HG02973 (cell line): ENCODE measurements around the gene DNAJC15.
"Not testable (repeated sequence)": the region's sequence is repeated elsewhere in the genome, so short reads cannot be mapped to it uniquely, and the experiment has no call there.

Experiments
- ATAC-seq: cut with Tn5 transposase; IDR thresholded peaks from one replicate; pipeline ENCODE4 v1.9.1; 2021; ENCODE audit warnings: moderate library complexity; ENCODE audit not compliant: unreplicated experiment

DNAJC15 gene

DNA sequence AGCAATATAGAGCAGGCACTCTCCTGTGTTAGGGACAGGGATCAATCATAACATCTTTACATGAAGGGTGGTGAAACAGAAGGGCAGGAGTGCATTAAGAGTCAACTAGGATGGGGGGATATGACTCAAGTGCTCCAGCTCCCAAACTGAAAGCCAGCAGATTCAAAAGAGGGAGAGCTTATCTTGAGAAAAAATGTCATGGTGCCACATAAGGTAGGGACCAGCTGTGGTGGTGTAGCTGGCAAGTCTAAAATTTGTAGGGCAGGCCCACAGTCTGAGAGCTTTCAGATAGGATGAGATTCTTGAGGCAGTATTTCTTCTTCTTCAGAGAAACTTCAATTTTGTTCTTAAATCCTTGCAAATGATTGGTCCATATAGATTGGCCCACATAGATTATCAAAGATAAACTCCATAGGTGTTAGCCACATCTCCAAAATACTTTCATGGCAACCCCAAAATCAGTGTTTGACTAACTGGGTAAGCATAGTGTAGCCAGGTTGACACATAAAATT, 19.1 kb downstream of the DNAJC15 start:
- ATAC-seq = no peak

DNA sequence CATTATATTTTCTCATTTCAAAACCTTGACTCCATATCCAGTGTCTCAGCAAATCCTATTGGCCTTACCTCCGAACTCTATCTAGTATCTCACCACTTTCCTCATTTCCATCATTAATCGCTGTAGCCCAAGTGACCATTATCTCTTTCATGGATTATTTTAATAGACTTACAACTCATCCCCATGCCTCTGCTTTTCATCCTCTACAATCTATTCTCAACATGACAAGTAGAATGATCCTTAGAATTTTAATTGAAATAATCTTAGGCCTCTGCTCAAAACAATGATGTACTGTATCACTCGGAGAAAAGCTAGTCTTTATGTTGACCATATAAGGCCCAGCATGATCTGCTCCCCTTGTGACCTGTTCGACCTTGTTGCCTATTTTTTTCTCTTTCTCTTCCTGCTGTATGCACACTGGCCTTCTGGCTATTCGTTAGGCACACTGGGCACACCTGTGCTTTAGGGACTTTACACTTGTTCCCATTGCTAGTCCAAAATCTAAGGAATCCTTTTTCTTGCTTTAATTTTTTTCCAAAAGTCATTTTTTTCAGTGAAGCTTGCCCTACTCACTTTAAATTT, 21.4 kb downstream of the DNAJC15 start:
- ATAC-seq = no peak

DNA sequence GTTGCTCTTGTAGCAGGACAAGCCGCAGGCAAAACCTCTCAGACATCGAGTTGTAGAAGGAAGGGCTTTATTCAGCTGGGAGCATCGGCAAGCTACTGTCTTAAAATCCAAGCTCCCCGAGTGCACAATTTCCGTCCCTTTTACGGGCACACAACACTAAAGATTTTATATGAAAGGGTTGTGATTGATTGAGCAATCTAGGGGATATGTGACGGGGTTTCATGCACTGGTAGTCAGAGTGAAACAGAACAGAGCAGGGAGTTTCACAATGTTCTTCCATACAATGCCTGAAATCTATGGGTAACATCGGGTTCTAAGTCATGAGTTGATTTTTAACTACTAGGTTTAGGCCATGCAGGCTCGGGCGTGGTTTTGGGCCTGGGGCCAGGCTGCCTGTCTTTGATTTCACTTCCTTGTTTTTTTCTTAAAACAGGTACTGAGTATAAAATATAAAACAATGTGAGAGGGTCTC, 22.0 kb downstream of the DNAJC15 start:
- ATAC-seq = not testable (repeated sequence)

DNA sequence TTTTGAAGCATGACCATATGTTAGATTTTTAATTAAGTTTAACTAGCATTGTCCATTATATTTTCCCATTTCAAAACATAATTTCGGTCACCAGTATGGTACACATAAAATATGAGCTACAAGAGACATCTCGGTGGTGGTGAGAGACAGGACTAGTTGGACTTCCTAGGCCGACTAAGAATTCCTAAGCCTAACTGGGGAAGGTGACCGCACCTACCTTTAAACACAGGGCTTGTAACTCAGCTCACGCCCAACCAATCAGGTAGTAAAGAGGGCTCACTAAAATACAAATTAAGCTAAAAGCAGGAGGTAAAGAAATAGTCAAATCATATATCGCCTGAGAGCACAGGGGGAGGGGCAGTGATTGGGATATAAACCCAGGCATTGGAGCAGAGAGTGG, 22.9 kb downstream of the DNAJC15 start:
- no peak for ATAC-seq

DNA sequence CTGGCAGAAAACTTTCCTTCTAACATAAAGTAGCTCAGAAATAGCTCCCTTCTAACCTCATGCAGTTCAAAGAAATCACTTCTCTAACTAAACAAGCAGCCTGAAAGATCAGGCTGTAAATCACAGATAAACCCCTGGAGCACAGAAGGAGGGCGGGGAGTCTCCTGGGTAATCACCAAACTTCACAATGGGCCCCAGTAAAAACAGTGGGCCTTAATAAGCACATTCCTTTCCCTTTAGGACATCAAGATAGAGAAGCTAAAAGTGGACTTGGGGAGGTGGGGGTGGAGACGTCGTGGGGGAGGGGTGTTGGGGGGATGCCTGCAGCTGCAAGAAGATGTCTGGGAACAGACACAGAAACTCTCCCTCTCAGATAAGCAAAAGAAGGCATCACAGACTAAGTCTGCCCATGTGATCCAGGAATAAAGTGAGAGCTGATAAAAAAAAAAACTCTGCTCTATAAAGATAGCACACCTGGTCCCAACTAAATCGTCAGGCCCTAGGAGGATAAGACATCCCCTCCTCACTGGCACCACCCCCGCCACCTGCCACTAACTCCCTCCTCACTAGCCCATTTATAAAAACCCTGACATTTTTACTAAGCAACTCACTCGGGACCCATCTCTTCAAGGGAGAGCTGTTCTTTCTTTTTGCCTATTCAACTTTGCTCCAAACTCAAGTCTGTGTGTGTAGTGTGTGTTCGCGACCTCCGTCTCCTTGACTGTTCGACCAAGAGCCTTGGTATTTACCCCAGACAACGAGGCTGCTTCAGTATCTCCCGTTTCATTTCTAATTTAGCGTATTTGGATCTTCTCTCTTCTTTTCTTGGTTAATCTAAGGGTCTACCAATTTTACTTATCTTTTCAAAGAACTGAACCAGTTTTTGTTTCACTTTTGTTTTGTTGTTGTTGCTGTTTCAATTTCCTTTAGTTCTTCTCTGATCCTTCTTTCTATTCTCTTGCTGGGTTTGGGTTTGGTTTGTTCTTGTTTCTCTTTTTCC, 31.7 kb downstream of the DNAJC15 start:
- no peak for ATAC-seq

DNA sequence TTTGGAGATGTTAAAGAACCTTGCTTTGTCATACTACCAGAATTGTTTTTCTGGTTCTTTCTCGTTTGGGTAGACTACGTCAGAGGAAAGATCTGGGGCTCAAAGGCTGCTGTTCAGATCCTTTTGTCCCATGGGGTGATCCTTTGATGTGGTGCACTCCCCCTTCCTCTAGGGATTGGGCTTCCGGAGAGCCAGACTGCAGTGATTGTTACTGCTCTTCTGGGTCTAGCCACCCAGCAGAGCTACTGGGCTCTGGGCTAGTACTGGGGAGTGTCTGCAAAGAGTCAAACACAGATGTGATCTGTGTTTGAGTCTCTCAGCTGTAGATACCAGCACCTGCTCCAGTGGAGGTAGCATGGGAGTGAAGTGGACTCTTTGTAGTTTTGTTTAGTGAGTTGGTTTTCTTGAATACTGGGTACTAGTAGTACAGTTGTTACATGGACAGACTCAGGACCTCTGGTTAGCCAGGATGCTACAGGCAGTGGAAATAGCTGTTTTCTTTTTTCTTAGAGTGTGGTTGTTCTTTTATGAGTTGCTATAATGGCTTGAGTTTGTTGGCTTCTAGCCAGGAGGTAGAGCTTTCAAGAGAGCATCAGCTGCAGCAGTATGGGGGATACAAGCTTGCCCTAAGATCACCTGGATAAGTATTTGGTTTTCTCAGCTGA, 34.4 kb downstream of the DNAJC15 start:
- ATAC-seq = peak; percentile 46

DNA sequence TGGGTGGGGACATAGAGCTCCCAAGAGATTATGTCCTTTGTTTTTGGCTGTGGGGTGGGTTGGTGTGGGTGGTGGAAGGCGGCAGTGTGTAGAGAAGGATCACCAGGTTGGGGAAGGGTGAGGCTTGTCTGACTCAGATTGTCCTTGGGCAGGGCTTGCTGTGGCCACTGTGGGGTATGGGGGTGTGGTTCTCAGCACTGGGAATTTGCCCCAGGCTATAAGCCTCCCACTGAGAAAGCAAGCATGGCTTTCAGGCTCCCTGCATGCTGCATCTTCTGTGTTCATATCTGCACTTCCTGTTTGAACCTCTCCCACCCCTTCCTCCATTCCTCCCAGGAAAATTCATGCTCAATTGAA, 34.9 kb downstream of the DNAJC15 start:
- ATAC-seq = peak; percentile 30

DNA sequence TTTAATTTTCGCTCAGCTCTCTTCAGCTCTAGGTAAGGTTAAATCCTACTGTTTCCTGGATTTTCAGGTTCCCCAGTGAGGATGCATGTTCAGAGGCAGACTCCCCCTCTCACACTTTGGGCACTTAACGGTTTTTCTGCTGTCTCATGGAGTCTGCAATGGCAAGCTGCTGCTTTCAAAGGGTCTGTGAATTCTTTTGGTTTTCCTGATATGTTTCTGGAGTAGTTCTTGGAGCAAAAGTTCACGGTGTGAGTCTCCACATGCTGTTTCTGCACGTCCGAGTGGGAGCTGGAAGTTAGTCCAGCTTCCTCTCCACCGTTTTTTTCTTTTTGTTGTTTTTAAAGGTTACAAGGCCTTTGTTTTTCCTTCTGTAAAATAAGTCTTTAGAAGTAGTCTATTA, 35.4 kb downstream of the DNAJC15 start:
- no peak for ATAC-seq

DNA sequence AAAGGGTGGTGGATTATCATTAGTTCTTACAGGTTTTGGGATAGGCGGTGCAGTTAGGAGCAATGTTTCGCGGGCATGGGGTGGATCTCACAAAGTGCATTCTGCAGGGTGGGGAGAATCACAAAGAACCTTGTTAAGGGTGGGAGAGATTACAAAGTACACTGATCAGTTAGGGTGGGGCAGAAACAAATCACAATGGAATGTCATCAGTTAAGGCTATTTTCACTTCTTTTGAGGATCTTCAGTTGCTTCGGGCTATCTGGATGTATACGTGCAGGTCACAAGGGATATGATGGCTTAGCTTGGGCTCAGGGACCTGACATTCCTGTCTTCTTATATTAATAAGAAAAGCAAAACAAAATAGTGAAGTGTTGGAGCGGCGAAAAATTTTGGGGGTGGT, 36.4 kb downstream of the DNAJC15 start:
- not testable (repeated sequence) for ATAC-seq

DNA sequence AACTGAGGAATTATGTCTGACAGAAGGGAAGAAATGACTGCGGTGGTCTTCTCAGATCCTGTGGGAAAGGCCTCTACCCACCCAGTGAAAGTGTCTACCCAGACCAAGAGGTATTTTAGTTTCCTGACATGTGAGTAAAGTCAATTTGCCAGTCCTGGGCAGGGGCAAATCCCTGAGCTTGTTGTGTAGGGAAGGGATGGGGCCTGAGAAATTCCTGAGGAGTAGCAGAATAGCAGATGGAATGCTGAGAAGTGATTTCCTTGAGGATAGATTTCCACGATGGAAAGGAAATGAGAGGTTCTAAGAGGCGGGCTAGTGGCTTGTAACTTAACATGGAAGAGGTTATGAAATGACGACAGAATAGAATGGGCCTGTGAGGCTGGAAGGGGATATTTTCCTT, 37.4 kb downstream of the DNAJC15 start:
- ATAC-seq = not testable (repeated sequence)

DNA sequence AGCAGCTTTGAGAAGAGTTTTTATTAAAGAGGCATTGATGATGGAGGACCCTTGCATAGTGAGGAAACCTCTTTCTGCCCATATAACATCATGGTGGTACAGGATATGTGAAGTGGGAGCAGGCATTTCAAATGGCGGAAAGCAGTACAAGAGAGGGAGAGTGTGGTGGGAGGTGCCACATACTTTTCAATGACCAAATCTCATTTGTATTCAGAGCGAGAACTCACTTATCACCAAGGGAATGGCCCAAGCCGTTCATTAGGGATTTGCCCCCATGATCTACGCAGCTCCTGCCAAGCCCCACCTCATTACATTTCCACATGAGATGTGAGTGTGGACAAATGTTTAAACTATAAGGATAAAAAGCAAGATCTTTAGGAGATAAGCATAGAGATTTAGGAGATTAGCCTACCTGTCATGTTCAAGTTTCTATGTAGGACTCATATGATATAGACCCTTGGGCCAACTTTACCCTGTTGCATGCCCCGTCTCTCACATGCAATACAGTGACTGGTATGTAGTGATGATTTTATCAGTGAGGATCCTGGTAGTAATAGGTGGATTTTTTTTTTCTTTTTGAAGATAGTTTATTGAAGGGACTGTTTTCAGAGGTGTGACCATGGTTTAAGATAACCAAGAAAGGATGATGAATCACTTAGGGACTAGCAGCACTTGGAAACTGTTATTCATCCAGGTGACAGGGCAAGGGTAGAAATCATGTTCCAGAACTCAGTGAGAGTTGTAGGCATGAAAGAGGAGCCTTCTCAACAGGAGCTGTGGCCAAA, 38.3 kb downstream of the DNAJC15 start:
- ATAC-seq = no peak

DNA sequence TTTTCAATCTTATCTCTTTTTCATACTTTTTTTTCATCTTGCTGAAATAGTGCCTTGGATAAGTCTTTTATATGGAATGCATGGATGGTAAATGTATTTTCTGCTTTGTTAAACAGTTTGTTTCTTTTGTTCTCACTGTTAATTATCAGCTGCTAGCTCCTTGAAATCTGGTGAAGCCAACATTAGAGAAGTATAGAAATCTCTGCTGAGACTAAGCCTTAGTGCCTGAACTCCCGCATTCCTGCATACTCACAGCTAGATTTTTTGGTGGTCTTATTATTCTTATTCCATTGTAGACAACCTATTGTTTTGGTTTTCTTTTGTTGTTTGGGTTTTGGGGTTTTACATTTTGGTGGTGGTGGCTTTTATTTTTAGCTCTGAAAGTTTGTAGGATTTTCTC, 48.4 kb downstream of the DNAJC15 start:
- ATAC-seq = no peak

DNA sequence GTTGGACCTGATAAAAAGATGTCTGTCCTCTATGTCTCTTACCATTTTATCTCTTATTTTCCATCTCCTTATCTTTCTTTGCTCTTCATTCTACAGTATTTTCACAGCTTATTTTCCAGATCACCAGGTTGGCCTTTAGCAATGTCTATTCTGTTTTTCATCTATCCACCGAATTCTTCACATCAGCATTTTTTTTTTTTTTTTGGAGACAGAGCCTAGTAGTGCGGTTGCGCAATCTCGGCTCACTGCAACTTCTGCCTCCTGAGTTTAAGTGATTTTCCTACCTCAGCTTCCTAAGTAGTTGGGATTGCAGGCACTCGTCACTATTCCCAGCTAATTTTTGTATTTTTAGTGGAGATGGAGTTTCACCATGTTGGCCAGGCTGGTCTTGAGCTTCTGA, 49.0 kb downstream of the DNAJC15 start:
- ATAC-seq = no peak

DNA sequence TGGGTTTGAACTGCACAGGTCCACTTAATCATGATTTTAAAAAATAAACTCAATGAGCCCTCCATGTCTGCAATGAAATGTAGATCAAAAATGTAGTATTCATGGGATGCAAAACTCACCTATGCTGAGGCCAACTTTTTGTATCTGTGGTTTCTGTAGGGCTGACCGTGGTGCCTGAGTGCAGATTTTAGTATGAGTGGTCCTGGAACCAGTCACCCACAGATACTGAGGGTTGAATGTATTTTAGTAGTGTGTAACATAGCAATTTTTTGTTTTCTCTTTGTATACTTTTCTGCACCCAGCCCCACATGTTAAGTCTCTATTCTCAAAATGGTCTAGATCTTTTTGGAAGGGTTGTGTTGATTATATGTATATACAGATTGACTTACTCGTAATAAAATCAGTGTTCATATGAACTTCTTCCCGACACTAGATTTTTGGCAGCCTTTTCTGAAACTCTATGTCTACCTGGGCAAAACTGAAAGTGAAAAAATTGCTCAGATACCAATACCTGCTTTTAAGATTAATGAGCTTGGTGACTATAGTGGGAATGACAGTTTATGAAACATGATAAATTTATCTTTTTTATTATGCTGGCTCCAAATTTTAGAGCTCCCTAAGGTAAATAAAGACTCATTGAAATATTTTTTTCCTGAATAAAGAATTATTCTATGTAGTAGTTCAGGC, 51.6 kb downstream of the DNAJC15 start:
- peak; percentile 86 for ATAC-seq

DNA sequence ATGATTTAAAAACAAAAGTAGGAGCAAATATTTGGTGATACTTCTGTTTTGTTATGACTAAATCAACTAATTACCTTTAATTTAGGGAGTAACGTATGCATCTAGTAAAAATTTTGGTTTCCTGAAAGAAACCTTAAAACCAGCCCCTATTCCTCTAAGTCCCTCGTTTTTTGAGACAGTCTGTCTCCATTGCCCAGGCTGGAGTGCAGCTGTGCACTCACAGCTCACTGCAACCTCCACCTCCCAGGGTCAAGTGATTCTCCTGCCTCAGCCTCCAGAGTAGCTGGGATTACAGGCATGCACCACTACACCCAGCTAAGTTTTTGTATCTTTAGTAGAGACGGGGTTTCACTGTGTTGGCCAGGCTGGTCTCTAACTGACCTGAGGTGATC, 52.1 kb downstream of the DNAJC15 start:
- ATAC-seq = not testable (repeated sequence)

DNA sequence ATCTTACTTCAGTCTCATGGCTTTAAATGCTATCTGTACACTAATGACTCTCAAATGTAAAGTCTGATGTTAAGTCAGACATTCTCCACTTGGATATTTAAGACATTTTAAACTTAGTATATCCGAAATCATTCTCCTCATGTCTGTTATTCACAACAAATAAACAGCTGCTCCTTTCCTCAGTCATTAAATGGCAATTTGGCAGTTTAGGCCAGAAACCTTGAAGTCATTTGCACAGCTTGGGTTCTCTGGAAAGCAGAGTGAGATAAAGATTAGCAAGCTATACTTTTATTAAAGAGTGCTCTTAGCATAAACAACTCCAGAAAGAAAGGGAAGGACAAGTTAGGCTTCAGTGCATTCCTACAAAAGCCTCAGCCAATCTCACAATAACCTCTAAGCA, 53.7 kb downstream of the DNAJC15 start:
- ATAC-seq = no peak

DNA sequence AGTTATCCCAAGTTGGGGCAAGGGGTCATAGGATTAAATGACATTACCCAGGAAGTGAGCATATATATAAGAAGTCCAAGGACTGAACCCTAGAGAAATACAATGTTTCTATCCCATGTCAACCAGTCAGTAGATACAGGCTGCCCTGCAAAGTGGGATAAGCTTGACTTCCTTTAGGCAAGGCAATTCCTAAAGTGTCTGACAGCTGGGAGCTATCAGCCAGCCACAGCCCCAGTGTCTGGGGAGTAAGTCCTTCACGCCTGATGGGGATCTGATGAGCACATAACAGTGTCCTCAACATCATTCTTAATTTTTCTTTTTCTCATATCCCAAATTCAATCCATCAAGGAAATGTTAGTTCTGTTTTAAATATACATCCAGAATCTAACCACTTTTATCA, 54.1 kb downstream of the DNAJC15 start:
- ATAC-seq = no peak

DNA sequence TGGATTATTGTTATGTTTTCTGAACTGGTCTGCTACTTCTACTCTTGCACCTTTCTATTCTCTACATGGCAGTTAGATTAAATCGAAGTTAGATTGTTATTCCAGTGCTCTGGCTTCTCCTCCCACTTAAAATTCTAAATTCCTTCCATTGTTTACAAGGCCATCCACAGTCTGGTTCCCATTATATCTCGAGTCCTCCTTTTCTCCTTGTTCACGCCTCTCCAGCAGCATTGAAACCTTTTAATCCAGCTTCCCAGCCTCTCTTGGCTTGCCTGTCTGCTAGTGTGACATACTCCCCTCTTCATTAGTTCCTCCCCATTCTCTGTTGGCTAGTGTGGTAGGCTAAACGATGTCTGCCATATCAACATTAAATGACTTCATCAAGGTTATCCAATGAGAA, 54.5 kb downstream of the DNAJC15 start:
- ATAC-seq = no peak

DNA sequence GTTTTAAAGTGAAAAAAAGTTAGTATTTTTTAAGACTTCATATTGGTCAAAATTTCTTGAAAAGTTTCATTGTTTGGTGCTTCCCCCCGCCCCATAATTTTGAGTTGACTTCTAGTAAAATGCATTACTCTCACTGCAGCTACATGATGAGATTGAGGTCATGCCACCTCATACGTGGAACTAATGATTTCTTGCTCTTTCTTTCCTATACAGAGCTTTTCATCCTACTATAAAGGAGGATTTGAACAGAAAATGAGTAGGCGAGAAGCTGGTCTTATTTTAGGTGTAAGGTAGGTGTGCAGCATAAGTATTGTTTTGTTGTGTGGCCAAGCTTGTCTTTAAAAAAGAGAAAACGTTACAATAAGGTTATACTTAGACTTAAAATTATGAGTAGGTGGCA, 55.0 kb downstream of the DNAJC15 start:
- no peak for ATAC-seq

DNA sequence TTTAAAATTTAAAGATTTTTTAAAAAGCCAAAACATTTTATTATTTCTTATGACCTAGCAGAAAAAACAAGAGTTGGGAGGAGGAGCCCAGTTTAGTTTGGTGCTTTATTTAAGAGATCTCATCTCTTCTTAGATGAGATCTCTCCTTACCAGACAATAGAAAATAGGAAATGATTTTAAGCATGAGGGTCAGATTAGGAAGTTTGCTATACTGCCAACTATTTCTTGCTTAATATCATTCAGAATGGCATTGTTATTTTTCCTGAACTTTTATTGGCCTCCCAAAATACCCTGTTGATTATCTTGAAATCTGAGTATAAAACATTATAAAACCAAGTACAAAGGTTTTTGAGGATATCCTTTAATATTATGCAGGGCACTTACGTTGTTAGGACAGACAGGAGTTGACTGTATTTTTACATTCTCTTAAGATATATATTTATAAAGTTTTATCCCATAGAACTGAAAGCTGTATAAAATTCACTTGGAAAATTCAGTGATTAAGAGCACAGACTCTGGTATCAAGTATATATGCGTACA, 56.1 kb downstream of the DNAJC15 start:
- ATAC-seq = no peak
